T-helper 9 cell (primary cell): Measurements from ENCODE around the gene FOLH1.
"Not testable (repeated sequence)": the region's sequence is repeated elsewhere in the genome, so short reads cannot be mapped to it uniquely, and the experiment has no call there.

Experiments
- DNase-seq: peaks from one replicate; pipeline ENCODE4 v3.0.0-alpha.2; 2020
- total RNA-seq, 2 donors: gene quantifications; one replicate each; lab custom pipeline; 2026; lab: John Stamatoyannopoulos, UW

FOLH1 gene
- 0 to 0.07 reads per million in 2 donors for total RNA-seq

DNA sequence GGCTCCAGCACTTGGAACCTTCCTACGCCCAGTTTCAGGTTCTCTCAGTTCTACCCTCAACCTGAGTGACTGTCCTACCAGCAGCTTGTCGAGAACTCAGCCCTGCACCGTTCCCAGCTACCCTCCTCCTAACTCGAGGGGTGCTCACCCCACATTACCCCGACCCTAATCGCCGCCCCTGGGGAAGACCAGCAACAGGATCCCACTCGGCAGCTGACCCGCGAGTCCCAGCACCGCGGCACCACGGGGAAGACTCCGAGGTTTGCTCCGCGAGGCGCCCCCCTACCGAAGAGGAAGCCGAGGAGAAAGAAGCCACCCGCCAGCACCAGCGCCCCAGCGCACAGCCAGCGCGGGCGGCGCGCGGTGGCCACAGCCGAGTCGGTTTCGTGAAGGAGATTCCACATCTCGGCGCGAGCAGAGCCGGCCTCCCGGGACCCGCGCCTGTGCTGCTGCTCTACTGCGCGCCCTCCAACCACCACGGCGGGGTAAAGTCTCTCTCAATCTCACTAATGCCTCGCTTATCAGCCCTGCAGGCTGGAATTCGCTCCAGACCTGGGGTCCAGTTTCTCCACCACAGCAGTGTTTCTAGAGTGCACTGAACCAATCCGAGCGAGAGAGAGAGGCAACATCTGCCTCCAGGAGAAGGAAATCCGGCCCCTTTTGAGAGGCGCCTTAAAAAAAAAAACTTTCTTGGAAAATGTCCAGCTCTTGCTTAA, at the start of gene FOLH1:
FOLH1 (minus strand) TSS at position 597 of the 716 bp plus-strand sequence; CDS start at position 404, 193 bp downstream.
- no peak for DNase-seq

DNA sequence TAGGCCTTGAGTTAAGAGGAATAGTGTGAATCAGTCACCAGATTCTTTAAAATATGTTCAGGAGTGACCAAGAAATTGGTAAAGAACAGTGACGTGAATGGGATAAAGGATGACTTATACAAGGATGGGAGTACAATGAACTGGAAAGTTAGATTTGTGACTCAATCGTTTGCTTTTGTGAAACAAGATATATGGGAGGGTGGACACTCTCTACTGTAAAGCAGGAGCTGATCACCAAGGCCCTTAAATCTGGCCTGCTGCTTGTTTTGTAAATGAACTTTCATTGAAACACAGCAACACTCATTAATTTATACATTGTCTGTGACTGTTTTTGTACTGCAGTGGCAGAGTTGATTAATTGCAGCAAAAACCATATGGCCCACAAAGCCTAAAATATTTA, 46.7 kb upstream of the FOLH1 start:
- DNase-seq = not testable (repeated sequence)

DNA sequence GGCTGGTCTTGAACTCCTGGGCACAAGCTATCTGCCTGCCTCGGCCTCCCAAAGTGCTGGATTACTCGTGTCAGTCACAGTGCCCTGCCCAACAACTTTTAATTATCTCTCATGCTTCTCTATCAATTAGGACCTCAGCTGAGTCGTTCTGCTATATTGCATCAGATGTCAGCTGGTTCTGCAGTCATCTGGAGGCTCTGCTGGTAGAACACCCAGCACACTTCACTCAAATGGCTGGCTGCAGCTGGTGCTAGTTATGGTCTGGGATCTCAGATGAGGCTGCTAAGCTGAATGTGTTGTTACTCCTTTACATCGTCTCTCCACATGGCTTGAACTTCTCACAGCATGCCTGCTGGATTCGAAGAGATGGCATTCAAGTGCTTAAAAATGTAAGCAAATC, 42.8 kb upstream of the FOLH1 start:
- not testable (repeated sequence) for DNase-seq

DNA sequence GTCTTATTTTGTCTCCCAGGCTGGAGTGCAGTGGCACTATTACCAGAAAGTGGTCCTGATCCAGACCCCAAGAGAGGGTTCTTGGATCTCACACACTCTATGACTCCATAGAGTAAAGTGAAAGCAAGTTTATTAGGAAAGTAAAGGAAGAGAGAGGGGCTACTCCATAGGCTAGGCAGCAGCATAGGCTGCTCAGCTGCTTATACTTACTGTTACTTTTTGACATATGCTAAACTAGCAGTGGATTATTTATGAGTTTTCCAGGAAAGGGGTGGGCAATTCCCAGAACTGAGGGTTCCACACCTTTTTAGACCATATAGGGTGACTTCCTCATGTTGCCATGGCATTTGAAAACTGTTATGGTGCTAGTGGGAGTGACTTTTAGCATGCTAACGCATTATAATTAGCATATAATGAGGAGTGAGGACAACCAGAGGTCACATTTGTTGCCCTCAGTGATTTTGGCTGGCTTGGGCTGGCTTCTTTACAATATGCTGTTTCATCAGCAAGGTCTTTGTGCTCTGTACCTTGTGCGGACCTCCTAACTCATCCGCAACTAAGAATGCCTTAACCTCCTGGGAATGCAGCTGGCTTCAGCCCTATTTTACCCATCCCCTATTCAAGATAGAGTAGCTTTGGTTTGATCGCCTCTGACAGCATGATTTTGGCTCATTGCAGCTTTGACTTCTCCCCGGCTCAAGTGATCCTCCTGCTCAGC, 42.2 kb upstream of the FOLH1 start:
- DNase-seq = not testable (repeated sequence)

DNA sequence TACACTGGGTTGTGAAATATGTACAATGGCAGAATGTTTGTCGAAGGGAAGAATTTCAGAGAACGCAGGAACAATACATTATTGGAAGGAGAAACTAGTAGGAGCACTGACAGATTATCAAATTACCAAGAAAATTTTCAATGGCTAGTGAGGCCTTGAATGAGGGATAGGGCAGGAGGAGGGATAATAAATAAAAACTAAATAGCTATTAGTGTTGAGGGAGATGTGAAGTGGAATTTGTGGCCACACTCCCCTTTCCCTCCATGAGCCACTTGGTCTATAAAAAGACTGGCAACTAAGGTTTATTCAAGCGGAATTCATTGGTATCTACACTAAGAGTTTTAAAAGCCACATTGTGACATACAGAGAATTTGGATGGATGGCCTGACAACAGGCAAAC, 41.0 kb upstream of the FOLH1 start:
- not testable (repeated sequence) for DNase-seq

DNA sequence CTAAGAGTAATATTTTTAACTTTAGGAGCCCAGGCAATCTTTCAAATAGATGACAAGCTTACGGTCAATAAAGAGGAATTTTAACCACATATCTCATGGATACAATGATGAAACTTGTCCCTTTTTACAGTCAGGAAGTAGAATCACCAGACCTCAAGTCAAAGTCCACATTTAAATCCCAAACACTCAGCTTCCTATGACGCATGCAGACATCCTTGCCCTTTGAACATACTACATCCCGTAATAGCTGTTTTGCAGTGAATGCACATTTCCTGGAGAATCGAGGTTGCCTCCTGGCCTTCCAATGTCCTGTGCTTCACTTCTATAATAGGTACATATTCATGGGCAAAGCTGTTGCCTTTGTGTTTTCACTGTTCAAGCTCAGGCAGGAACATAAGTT, 25.3 kb upstream of the FOLH1 start:
- not testable (repeated sequence) for DNase-seq

DNA sequence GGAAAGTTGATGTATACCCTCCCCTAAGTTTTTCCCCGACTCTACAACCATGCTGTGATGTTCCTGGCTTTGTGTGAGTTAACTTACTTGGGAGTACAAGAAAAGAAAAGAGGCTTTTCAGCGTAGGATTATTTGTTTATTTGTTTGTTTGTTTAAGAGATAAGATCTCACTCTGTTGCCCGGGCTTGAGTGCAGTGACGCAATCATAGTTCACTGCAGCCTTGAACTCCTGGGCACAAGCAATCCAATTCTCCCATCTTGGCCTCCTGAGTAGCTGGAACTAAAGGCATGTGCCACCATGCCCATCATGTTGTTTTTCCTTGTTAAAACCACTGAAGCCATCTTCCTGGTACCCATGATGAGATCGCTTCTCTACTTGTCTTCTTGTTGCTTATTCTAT, 24.6 kb upstream of the FOLH1 start:
- not testable (repeated sequence) for DNase-seq

DNA sequence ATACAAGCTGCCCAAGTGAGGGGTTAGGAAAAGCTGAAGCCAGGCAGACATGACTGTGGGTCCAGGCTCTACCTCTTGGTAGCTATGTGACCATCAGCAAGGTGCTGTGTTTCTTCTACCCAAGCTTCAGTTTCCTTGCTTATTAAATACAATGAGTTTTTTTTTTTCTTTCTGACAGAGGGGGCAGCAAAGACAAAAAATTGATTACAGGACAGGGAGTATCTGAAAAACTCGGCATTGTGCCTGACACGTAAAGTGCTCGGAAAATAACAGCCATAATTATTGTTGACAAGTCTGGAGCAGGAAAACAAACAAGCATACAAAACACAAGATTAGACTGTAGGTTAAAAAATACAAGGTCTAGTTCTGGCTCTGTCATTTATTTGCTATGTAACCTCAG, 23.3 kb upstream of the FOLH1 start:
- DNase-seq = not testable (repeated sequence)

DNA sequence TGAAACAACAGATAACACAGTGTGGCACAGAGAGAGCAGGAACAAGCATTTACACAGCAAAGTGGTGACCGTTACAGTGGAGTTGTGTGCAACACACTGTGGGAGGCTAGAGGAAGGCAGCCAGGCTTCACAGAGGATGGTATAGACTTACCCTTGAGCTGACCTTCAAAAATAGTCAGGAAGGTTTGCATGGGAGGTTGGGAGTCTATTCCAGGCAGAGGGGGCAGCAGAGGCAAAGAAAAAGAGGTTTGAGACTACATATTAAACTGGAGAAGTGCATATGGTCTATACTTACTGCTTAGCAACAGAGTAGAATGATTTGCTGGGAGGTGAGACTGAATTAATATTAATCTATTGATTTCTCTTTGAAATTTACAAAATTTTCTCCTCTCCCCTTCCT, 22.1 kb upstream of the FOLH1 start:
- not testable (repeated sequence) for DNase-seq

DNA sequence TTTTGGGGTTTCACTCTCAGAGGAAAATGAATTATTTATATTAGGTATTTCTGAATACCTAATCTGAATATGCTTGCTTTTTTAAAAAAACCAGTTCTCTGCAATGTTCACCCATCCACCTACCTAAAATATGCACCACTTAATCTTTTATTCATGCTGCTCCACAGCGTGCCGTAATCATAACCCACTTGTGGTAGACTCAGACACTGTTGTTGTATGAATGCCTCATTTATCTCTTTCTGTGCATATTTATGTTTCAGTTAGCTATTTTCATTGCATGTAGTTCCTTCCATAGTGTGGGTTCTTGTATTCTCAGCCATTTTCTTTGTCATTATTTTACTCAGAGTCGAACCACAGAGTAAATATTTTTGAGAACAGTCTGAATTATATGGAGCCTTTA, 21.6 kb upstream of the FOLH1 start:
- not testable (repeated sequence) for DNase-seq

DNA sequence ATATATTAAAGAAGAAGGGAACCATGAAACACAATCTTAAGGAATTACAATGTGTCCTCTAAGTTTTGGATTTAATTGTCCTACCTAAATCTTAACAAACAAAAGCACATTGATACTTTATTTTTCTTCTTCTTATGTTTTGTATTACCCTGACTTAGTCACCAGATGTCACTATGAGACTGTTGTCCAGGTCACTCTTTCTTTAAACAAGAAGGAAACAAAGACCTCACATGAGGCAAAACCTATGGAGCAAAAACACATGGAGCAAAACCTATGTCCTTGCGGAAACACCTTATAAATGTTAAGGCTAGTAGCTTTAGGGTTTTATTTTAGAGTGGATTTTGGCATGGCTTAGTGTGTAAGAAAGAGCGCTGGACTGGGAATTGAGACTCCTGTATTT, 20.7 kb upstream of the FOLH1 start:
- DNase-seq = not testable (repeated sequence)

DNA sequence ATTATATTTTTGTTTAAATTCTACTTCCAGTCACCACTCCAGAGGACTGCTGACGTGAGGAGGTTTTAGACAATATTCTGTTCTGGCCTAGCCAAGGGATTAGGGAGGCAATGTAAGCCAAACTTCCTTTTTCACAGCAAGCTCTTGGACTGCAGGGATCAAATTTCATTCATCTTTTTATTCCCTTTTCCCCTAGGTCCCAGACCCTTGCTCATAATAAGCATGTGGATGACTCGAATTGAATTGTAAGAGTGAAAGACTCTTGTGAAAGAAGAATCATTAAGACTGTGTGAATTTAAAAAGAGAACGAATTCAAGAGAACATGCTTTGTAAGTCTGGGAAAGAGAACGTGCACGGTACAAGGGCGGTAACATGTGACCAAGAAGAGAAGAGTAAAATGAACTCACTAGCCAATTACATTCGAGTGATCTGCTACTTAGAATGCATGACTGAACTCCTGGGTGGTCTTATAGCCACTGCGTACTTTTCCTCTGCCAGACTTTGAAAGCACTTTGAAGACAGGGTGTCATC, 16.9 kb upstream of the FOLH1 start:
- DNase-seq = not testable (repeated sequence)

DNA sequence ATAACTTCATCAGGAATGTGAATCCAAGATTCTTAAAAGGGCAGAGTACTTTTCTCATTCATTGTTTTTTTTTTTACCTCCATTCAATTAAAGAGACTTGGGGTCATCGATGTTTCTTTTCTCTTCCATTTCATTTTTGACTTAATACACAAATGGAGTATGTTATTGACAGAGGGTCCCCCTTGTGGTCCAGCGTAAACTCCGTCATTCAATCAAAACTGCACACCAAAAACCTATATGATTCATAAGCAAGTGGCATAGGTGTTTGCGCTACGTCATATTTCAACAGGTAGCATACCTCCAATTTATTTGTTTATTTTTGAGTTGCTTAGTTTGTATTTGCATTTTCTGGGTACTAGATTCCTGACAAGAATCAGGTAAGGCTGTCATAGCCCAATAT, 12.7 kb upstream of the FOLH1 start:
- no peak for DNase-seq

DNA sequence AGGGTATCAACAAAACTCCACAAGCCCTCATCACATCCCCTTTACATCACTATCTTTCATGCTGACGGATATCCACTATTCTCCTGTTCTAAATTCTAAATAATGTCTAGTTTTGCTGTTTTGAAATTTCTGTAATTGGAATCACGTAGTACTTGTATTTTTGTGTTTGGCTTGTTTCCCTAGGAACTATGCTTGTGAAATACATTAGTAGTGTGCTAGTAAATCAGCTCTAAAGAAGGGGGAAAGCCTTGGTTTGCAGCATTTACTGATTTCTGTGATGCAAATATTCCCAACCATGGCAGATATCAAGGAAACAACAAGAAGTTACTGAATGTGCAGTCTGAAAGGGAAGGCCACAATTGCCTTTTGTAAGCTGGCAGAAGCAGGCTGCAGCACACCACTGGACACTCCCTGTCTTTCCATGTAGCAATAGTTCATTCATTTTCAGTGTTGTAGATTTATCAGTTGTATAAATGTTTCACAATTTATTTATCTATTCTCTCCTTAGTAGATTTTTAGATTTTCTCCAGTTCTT, 4.7 kb upstream of the FOLH1 start:
- DNase-seq = no peak

DNA sequence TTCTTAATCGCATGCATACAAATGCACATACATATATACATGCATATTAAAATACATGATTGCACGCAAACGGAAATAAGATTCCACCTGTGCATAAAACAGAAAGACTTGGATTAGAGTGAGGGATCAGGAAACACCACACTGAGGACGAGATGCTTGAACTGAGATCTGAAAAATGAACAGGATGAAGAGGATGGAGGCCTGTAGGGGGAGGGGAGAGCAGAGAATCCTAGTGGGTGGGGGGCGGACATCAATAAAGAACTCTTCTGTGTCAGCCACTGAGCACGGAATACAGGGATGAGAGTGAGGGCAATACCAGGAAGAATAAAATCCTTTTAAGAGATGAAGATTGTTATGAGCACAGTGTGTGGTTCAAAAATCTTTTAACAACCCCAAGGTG, 1.4 kb downstream of the FOLH1 start:
- DNase-seq = not testable (repeated sequence)

DNA sequence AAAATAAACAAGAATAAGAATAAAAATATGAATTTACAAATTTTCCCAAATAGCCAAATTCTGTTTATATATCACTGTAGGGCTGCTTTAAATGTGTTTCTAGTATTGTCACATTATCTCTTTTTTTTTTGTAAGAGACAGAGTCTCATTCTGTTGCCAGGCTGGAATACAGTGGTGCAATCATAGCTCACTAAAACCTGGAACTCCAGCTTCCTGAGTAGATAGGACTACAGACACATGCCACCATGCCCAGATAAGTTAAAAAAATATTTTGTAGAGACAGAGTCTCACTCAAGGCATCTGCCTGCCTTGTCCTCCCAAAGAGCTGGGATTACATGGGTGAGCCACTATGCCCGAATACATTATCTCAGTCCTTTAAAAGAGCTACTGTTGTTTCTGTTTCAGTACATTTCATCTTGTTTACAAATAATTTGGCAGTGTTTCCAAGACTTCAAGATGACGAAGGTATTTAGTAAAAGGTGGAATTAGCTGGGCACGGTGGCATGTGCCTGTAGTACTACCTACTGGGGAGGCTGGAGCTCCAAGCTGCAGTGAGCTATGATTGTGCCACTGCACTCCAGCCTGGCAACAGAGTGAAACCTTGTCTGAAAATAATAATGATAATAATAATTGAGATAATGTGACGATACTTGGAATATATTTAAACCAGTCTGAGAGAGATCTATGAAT, 6.0 kb downstream of the FOLH1 start:
- no peak for DNase-seq

DNA sequence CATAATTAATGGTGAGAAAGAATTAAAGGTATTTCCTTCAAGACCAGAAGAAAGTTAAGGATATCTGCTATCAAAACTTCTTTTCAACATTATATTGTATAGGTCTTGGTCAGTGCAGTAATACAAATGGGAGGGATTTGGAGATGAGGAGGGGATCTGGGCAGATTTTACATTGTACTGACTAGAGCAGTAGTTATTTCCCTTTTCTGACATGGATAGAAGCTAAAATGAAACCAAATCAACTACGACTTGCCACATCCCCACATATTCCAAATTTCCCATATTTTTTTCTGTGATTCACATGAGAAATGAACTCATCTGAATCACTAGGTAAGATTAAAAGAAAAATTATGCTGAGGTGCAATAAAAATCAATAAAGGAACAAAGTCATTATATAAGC, 11.6 kb downstream of the FOLH1 start:
- not testable (repeated sequence) for DNase-seq

DNA sequence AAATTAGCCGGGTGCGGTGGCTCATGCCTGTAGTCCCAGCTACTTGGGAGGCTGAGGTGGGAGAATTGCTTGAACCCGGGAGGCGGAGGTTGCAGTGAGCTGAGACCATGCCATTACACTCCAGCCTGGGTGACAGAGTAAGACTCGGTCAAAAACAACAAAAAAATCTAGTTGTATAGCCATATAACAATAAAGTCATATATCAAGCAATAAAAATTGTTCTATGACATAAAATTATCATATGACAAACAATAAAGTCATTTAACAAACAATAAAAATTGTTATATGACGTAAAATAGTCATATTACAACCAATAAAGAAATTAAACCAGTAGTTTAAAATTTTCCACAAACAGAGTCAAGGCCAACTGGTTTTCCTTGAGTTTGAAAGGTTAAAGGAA, 12.4 kb downstream of the FOLH1 start:
- not testable (repeated sequence) for DNase-seq

DNA sequence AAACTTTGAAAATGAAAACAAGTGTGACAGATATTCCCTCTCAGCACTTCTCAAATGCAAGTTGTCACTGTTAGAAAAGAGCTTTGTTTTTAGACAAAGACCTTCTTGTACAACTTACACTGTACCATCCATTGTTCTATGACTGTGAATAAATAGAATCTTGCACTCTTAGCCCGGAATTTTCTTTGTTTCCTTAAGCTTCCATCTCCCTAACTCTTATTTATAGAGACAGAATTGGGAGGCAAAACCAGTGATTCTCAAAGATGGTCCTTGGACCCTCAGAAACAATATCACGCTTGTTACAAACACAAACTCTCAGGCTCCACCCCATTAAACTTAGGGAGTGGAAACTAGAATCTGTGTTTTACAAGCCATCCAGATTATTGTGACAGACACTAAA, 18.1 kb downstream of the FOLH1 start:
- DNase-seq = not testable (repeated sequence)

DNA sequence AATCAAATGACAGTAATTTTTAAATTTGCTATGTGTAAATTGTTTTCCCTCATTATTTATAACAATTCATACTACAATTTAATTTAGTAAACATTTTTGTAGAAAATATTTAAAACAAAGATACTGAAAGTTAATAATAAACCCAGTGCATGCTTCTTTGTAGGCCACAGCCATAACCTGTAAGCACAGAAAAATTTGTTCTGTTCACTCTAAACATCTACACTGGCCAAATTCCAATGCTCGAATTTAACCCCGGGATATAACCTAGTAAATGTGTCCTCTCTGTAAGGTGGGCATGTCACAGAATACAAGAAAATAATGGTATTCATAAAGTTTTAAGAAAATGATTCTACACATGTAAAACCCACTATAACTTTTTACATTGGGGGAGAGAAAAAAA, 22.2 kb downstream of the FOLH1 start:
- not testable (repeated sequence) for DNase-seq

DNA sequence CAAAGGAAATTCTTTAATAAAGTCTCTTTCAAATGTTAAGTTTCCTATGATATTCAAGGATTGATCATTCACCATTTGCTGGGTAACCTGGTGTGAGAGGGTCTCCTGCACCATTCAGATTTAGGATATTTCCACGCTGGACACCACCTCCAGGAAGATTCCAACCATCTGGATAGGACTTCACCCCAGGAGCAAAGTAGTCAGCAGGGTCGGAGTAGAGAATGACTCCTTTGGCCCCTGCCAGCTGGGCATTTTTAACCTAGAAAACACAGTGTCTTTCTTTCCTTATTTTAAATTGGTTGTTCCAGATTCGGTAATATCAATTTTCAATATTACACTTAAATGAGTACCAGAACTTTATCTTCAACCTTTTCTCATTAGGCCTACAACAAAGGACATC, 22.8 kb downstream of the FOLH1 start:
- DNase-seq = not testable (repeated sequence)

DNA sequence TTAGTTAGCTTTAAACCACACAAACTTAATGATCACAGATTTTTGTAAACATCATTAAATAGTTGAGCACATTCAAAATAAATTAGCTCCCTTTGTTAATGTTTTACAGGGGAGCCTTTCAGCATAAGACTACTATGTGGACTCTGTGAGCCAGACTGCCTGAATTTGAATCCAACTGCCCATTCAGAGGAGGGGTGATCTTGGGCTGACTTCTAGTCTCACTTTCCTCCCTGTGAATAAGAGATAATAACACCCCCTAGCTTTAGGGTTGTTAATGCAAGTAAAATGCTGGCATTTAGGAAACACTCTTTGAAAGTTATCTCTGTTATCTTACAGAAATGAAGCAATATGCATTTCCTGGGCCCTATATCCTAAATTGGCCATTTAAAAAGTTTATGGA, 23.6 kb downstream of the FOLH1 start:
- DNase-seq = not testable (repeated sequence)

DNA sequence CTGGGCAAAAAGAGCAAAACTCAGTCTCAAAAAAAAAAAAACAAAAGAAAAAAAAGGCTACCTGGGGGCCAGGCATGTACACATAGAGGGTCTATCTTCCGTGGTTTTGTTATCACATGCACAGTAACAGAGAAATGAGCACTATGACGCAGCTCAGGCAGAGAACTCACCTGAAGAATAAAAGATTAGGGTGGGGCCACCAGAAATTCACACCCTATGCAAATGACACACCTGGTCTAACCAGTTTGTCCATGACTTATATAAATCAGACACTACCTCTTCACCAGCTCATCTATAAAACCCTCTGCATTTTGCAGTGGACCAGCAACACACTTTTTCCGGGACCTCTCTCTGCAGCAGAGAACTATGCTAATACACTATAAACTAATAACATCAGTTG, 30.5 kb downstream of the FOLH1 start:
- not testable (repeated sequence) for DNase-seq
